LNCAP (cell line): Measurements from ENCODE around the gene ZNF182.

Experiments used
- CTCF ChIP-seq: fragments of 450-650 bp; IDR thresholded peaks from 2 replicates; pipeline ENCODE4 v1.5.1; 2017; ENCODE audit warnings: mild to moderate bottlenecking

The ZNF182 gene

GRCh38 chrX:47933946-47934345 lies 69.8 kb downstream of the ZNF182 start:
- no peak for TF ChIP-seq CTCF

- no peak for TF ChIP-seq CTCF
These were observed 76.6 kb downstream of the ZNF182 start for GRCh38 chrX:47927212-47927611.
